Measurements from ENCODE around the gene PFDN2.

Gene PFDN2

DNA sequence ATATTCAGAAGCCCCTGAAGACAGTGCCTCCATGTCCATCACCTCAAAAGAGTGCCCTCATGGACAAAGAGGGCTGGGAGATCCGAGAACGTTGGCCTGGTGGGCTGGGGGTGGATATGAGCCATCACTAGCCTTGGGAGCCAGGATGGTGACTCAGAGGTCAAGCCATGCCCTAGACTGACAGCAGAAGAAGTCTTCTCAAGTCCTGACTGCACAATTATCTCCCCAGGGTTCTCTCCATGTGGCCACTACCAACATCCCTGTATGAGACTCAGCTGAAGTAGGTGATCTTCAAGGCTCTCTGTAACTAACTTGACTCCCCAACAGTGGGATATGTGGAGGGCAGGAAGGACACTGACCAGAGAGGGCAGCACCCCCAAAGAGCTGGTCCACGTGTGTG lies 64.9 kb downstream of the PFDN2 start:
- H3K9ac ChIP-seq (ENCODE audit: low read length): no peak overlapping the region
- H2AFZ ChIP-seq (ENCODE audit: low read depth, low read length): no peak overlapping the region

DNA sequence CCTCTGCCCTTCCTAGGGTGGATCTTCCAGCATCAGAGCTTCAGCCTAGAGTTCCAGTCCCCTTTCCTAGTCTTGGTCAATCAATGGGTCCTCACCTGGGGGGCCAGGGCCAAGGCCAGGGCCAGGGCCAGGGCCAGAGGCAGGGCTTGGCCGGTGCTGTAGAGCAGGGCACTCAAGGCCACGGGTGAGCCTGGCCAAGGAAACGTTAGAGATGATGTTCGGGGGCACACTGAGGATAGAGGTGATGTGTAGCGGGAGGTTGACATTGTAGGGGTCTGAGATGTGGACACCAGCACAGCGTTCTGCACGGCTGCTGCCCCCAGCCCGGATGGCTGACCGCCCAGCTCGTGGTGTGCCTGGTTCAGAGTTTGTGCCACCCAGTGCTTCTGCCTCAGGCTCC lies 66.6 kb downstream of the PFDN2 start:
- no peak overlapping the region for H2AFZ ChIP-seq (ENCODE audit: low read depth, low read length)
- H3K27me3 ChIP-seq (ENCODE audit: low read depth, low read length): no peaks in the 10 kb centered on the region
- no peaks in the 10 kb centered on the region for H3K9me3 ChIP-seq (ENCODE audit: insufficient read depth, low read length)
- H3K4me2 ChIP-seq (ENCODE audit: low read length): no peak overlapping the region
- H4K20me1 ChIP-seq (ENCODE audit: insufficient read depth, low read length): no peaks in the 10 kb centered on the region
- H3K79me2 ChIP-seq (ENCODE audit: low read length): no peaks in the 10 kb centered on the region; the same call in 1 of the 2 replicates
- TF ChIP-seq, protein P1, sequence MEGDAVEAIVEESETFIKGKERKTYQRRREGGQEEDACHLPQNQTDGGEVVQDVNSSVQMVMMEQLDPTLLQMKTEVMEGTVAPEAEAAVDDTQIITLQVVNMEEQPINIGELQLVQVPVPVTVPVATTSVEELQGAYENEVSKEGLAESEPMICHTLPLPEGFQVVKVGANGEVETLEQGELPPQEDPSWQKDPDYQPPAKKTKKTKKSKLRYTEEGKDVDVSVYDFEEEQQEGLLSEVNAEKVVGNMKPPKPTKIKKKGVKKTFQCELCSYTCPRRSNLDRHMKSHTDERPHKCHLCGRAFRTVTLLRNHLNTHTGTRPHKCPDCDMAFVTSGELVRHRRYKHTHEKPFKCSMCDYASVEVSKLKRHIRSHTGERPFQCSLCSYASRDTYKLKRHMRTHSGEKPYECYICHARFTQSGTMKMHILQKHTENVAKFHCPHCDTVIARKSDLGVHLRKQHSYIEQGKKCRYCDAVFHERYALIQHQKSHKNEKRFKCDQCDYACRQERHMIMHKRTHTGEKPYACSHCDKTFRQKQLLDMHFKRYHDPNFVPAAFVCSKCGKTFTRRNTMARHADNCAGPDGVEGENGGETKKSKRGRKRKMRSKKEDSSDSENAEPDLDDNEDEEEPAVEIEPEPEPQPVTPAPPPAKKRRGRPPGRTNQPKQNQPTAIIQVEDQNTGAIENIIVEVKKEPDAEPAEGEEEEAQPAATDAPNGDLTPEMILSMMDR (IDR thresholded peaks at IDR 0.05; ENCODE audit: low read depth, low read length): no peak
- TF ChIP-seq EZH2phosphoT487 (IDR thresholded peaks at IDR 0.05; ENCODE audit: low read depth): no peak
- H3K27ac ChIP-seq (ENCODE audit: low read length): no peak overlapping the region
- peaks cover 79% of the 10 kb centered on the region for H3K36me3 ChIP-seq (replicated peaks; ENCODE audit: low read depth, low read length)
- H3K4me3 ChIP-seq (ENCODE audit: low read length): no peak overlapping the region
- H3K9ac ChIP-seq (ENCODE audit: low read length): no peak overlapping the region
- peaks cover 19% of the 10 kb centered on the region for H3K4me1 ChIP-seq (ENCODE audit: low read length)

More for the DNA sequence above, 64.9 kb downstream of the PFDN2 start:
- Histone ChIP-seq H3K27ac (ENCODE audit: low read length) (no peak overlapping the region), H4K20me1 (ENCODE audit: insufficient read depth, low read length) (no peaks in the 10 kb centered on the region), H3K4me1 (ENCODE audit: low read length) (peaks cover 2% of the 10 kb centered on the region; the same call in 1 of the 2 replicates), H3K4me3 (ENCODE audit: low read length) (no peak overlapping the region), H3K27me3 (ENCODE audit: low read depth, low read length) (no peaks in the 10 kb centered on the region), H3K9me3 (ENCODE audit: insufficient read depth, low read length) (no peaks in the 10 kb centered on the region), H3K4me2 (ENCODE audit: low read length) (no peak overlapping the region), H3K79me2 (ENCODE audit: low read length) (no peaks in the 10 kb centered on the region; the same call in 1 of the 2 replicates), H3K36me3 (replicated peaks; ENCODE audit: low read depth, low read length) (peaks cover 77% of the 10 kb centered on the region)
- TF ChIP-seq, protein P1 (IDR thresholded peaks at IDR 0.05; ENCODE audit: low read depth, low read length): no peak
- no peak for TF ChIP-seq EZH2phosphoT487 (IDR thresholded peaks at IDR 0.05; ENCODE audit: low read depth)
